ENCODE measurements around the gene RFTN1. TPM values are rescaled to one million over a fixed set of nuclear protein-coding genes. Genes with fewer than 3 reads are reported as not detected.

The RFTN1 gene
- total and polyA plus RNA-seq, 2 experiments from 2014 or later: 3.3 to 7.2 TPM

DNA sequence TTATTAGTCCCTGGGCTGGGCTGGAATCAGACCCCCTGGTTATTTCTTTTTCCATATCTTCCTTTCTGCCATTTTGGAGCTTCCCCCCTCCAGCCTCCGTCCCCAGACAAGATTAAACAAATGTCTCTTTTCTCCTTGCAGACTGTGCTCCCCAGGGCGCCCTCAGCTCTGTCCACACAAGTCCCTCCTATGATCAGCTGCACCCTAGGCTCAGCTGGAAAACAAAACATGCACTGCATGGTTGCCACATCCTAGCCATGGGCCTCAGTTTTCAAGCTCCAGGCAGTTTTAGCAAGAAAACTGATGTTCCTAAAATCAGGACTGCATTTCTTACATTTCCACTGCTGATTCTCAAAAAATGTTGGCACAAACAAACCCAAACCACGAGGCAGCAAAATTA is 23.5 kb upstream of the RFTN1 start:
- no peaks in the 10 kb centered on the region for H3K36me3 ChIP-seq (ENCODE audit: insufficient read depth)
- no peaks in the 10 kb centered on the region for H3K79me2 ChIP-seq (replicated peaks; ENCODE audit: insufficient read depth)
- H3K36me3 Mint-ChIP-seq (ENCODE audit: low read depth): no peaks in the 10 kb centered on the region
- H3K4me2 ChIP-seq: no peak overlapping the region
- peaks cover 39% of the 10 kb centered on the region for H3K4me1 Mint-ChIP-seq
- ATAC-seq: no peak
- H3K27me3 Mint-ChIP-seq (ENCODE audit: insufficient read depth, low read depth, poor library complexity): peaks cover 5% of the 10 kb centered on the region
- no peaks in the 10 kb centered on the region for H4K20me1 ChIP-seq (replicated peaks; ENCODE audit: insufficient read depth)
- no peak overlapping the region for H3K4me3 Mint-ChIP-seq
- no peak overlapping the region for H3K27ac ChIP-seq (ENCODE audit: low read depth)
- H3F3A ChIP-seq (replicated peaks; ENCODE audit: low read depth): peaks cover 17% of the 10 kb centered on the region; the same call in 1 of the 2 replicates
- peaks cover 27% of the 10 kb centered on the region for H3K4me1 ChIP-seq (ENCODE audit: insufficient read depth)
- H2AFZ ChIP-seq: peak overlapping the region; percentile 86
- H3K9me3 Mint-ChIP-seq: peaks cover 3% of the 10 kb centered on the region; the same call in 1 of the 3 replicates
- H3K9me2 ChIP-seq (ENCODE audit: insufficient read depth): no peaks in the 10 kb centered on the region
- H3K27me3 ChIP-seq (ENCODE audit: insufficient read depth): no peaks in the 10 kb centered on the region
- TF ChIP-seq JUNB (IDR thresholded peaks at IDR 0.05; ENCODE audit: unreplicated experiment): no peak
- TF ChIP-seq, protein P1, sequence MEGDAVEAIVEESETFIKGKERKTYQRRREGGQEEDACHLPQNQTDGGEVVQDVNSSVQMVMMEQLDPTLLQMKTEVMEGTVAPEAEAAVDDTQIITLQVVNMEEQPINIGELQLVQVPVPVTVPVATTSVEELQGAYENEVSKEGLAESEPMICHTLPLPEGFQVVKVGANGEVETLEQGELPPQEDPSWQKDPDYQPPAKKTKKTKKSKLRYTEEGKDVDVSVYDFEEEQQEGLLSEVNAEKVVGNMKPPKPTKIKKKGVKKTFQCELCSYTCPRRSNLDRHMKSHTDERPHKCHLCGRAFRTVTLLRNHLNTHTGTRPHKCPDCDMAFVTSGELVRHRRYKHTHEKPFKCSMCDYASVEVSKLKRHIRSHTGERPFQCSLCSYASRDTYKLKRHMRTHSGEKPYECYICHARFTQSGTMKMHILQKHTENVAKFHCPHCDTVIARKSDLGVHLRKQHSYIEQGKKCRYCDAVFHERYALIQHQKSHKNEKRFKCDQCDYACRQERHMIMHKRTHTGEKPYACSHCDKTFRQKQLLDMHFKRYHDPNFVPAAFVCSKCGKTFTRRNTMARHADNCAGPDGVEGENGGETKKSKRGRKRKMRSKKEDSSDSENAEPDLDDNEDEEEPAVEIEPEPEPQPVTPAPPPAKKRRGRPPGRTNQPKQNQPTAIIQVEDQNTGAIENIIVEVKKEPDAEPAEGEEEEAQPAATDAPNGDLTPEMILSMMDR (conservative IDR thresholded peaks at IDR 0.05; ENCODE audit: low read depth in 2 of 2): no peak
- TF ChIP-seq ZNF331 (CRISPR knock-in tag; IDR thresholded peaks at IDR 0.05; ENCODE audit: low read depth): no peak
- H3K27ac Mint-ChIP-seq: peak overlapping the region; percentile 89; the same call in 1 of the 2 replicates
- H3K4me3 ChIP-seq: no peak overlapping the region
- no peak for DNase-seq (ENCODE audit: low spot score)

DNA sequence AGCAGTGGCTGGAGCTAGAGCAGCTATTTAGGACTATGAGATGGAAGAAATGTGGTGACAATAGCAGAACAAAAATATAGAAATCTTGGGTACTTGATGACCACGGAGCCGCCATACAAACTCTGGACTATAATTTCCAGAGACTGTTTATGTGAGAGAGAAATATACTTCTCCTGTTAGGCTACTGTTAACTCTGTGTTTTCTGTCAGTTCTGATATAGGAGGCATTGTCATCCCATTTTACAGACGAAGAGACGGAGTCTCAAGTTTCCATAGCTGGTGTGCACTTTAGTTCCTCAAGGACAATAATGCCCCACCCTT is 22.8 kb upstream of the RFTN1 start:
- no peak overlapping the region for H3K4me3 ChIP-seq
- H4K20me1 ChIP-seq (replicated peaks; ENCODE audit: insufficient read depth): no peaks in the 10 kb centered on the region
- DNase-seq (ENCODE audit: low spot score): no peak
- no peaks in the 10 kb centered on the region for H3K36me3 Mint-ChIP-seq (ENCODE audit: low read depth)
- H3K27me3 ChIP-seq (ENCODE audit: insufficient read depth): no peaks in the 10 kb centered on the region
- H3K27ac ChIP-seq (ENCODE audit: low read depth): peak overlapping the region; percentile 33
- H3F3A ChIP-seq (replicated peaks; ENCODE audit: low read depth): peaks cover 17% of the 10 kb centered on the region; the same call in 1 of the 2 replicates
- peaks cover 39% of the 10 kb centered on the region for H3K4me1 Mint-ChIP-seq
- H3K4me3 Mint-ChIP-seq: no peak overlapping the region; the same call in 2 of the 3 replicates
- no peak for ATAC-seq
- H2AFZ ChIP-seq: no peak overlapping the region
- H3K36me3 ChIP-seq (ENCODE audit: insufficient read depth): no peaks in the 10 kb centered on the region
- no peak overlapping the region for H3K4me2 ChIP-seq
- peaks cover 3% of the 10 kb centered on the region; the same call in 1 of the 3 replicates for H3K9me3 Mint-ChIP-seq
- no peaks in the 10 kb centered on the region for H3K9me2 ChIP-seq (ENCODE audit: insufficient read depth)
- peaks cover 8% of the 10 kb centered on the region for H3K27me3 Mint-ChIP-seq (ENCODE audit: insufficient read depth, low read depth, poor library complexity)
- H3K27ac Mint-ChIP-seq: peak overlapping the region; percentile 88
- H3K4me1 ChIP-seq (ENCODE audit: insufficient read depth): peaks cover 27% of the 10 kb centered on the region
- H3K79me2 ChIP-seq (replicated peaks; ENCODE audit: insufficient read depth): no peaks in the 10 kb centered on the region
- TF ChIP-seq NANOG (IDR thresholded peaks at IDR 0.05; ENCODE audit: borderline replicate concordance) (no peak), CREB1 (CRISPR knock-in tag; IDR thresholded peaks at IDR 0.05; ENCODE audit: low read depth) (no peak), EZH2 (IDR thresholded peaks at IDR 0.05; ENCODE audit: low read depth, unreplicated experiment) (no peak), JUNB (IDR thresholded peaks at IDR 0.05; ENCODE audit: unreplicated experiment) (no peak), ZNF331 (CRISPR knock-in tag; IDR thresholded peaks at IDR 0.05; ENCODE audit: low read depth) (no peak), POLR2AphosphoS5 (IDR thresholded peaks at IDR 0.05; ENCODE audit: low read depth) (no peak), STAT1 (IDR thresholded peaks at IDR 0.05; ENCODE audit: unreplicated experiment) (no peak), ZNF114 (CRISPR knock-in tag; IDR thresholded peaks at IDR 0.05) (no peak), EZH2phosphoT487 (IDR thresholded peaks at IDR 0.05; ENCODE audit: unreplicated experiment) (no peak)
- TF ChIP-seq, protein P2, sequence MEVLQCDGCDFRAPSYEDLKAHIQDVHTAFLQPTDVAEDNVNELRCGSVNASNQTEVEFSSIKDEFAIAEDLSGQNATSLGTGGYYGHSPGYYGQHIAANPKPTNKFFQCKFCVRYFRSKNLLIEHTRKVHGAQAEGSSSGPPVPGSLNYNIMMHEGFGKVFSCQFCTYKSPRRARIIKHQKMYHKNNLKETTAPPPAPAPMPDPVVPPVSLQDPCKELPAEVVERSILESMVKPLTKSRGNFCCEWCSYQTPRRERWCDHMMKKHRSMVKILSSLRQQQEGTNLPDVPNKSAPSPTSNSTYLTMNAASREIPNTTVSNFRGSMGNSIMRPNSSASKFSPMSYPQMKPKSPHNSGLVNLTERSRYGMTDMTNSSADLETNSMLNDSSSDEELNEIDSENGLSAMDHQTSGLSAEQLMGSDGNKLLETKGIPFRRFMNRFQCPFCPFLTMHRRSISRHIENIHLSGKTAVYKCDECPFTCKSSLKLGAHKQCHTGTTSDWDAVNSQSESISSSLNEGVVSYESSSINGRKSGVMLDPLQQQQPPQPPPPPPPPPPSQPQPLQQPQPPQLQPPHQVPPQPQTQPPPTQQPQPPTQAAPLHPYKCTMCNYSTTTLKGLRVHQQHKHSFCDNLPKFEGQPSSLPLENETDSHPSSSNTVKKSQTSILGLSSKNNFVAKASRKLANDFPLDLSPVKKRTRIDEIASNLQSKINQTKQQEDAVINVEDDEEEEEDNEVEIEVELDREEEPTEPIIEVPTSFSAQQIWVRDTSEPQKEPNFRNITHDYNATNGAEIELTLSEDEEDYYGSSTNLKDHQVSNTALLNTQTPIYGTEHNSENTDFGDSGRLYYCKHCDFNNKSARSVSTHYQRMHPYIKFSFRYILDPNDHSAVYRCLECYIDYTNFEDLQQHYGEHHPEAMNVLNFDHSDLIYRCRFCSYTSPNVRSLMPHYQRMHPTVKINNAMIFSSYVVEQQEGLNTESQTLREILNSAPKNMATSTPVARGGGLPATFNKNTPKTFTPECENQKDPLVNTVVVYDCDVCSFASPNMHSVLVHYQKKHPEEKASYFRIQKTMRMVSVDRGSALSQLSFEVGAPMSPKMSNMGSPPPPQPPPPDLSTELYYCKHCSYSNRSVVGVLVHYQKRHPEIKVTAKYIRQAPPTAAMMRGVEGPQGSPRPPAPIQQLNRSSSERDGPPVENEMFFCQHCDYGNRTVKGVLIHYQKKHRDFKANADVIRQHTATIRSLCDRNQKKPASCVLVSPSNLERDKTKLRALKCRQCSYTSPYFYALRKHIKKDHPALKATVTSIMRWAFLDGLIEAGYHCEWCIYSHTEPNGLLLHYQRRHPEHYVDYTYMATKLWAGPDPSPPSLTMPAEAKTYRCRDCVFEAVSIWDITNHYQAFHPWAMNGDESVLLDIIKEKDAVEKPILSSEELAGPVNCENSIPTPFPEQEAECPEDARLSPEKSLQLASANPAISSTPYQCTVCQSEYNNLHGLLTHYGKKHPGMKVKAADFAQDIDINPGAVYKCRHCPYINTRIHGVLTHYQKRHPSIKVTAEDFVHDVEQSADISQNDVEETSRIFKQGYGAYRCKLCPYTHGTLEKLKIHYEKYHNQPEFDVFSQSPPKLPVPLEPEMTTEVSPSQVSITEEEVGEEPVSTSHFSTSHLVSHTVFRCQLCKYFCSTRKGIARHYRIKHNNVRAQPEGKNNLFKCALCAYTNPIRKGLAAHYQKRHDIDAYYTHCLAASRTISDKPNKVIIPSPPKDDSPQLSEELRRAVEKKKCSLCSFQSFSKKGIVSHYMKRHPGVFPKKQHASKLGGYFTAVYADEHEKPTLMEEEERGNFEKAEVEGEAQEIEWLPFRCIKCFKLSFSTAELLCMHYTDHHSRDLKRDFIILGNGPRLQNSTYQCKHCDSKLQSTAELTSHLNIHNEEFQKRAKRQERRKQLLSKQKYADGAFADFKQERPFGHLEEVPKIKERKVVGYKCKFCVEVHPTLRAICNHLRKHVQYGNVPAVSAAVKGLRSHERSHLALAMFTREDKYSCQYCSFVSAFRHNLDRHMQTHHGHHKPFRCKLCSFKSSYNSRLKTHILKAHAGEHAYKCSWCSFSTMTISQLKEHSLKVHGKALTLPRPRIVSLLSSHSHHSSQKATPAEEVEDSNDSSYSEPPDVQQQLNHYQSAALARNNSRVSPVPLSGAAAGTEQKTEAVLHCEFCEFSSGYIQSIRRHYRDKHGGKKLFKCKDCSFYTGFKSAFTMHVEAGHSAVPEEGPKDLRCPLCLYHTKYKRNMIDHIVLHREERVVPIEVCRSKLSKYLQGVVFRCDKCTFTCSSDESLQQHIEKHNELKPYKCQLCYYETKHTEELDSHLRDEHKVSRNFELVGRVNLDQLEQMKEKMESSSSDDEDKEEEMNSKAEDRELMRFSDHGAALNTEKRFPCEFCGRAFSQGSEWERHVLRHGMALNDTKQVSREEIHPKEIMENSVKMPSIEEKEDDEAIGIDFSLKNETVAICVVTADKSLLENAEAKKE (CRISPR knock-in tag; IDR thresholded peaks at IDR 0.05): no peak

Measured in GM23338 (cell line).